NB4 (cell line): ENCODE data around the gene COL9A3.

Experiments used
- CTCF ChIP-seq: IDR thresholded peaks from one replicate; pipeline ENCODE4 v1.5.1; 2012; ENCODE audit warnings: low read depth, low read length
- MYC ChIP-seq: IDR thresholded peaks from 2 replicates; pipeline ENCODE4 v1.6.1; 2011; ENCODE audit warnings: low read depth, low read length
- POLR2A ChIP-seq: IDR thresholded peaks from 2 replicates; pipeline ENCODE4 v1.6.1; 2011; ENCODE audit warnings: mild to moderate bottlenecking; ENCODE audit not compliant: insufficient read length; ENCODE audit errors: extremely low read depth

DNA sequence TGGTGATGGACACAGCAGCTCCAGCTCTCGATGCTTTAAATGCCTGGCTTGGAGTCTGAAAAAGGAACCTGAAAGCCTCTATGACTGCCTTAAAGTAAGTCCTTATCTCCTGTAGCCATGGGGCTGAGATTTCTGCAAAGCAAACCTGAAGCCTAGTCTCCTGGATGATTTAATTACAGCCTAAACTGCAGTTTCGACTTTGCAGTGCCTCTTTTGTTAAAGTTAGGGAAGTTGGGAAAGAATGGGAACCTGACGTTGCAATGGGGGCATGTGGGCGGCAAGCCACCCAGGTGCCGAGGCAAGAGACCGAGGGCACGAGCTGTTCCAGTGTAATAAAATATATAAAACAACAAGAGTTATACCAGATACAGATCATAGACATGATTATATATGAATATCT is 56.4 kb downstream of the COL9A3 start:
- TF ChIP-seq MYC (no peak), POLR2A (no peak), CTCF (no peak)
